Gastroesophageal sphincter (tissue), 4 donors: Measurements from ENCODE around the gene TDRD5. TPM values are rescaled to one million over a fixed set of nuclear protein-coding genes. Genes with fewer than 3 reads are reported as not detected.

Experiments
- ATAC-seq: fragments of 150-250 bp; one replicate; pipeline ENCODE4 v1.9.1; 2016; ENCODE audit warnings: mild to moderate bottlenecking, moderate library complexity
- H3K27ac ChIP-seq, 4 donors: fragments of 200-600 bp; sonication (generic) in 3 of 4; 1 replicate in 3 of 4; 2 replicates in 1 of 4; pipeline ENCODE4 v1.5.1; 2016 to 2019
- H3K27me3 ChIP-seq: fragments of 200-600 bp; sonication (generic); one replicate; pipeline ENCODE4 v1.5.1; 2019
- H3K36me3 ChIP-seq, 2 donors: fragments of 200-600 bp; sonication (generic); one replicate each; pipeline ENCODE4 v1.5.1; 2019; ENCODE audit warnings: control low read depth in 1 of 2
- H3K4me1 ChIP-seq, 3 donors: fragments of 200-600 bp; sonication (generic); 1 replicate in 2 of 3; 2 replicates in 1 of 3; pipeline ENCODE4 v1.5.1; 2016 to 2019; ENCODE audit warnings: control low read depth in 2 of 3
- H3K4me3 ChIP-seq, 2 donors: fragments of 200-600 bp; sonication (generic); one replicate each; pipeline ENCODE4 v1.5.1; 2019; ENCODE audit warnings: mild to moderate bottlenecking in 1 of 2, moderate library complexity in 1 of 2
- H3K9me3 ChIP-seq, 3 donors: fragments of 200-600 bp; sonication (generic); one replicate each; pipeline ENCODE4 v1.5.1; 2017 to 2019; ENCODE audit warnings: control low read depth in 2 of 3
- CTCF ChIP-seq, 4 experiments: fragments of 200-600 bp in 2 of 4; fragments of 450-650 bp in 2 of 4; sonication (generic) in 1 of 4; IDR thresholded peaks; one replicate each; pipeline ENCODE4 v1.5.1; 2017 to 2019; ENCODE audit warnings: antibody characterized with exemption in 4 of 4, mild to moderate bottlenecking in 2 of 4, moderate library complexity in 2 of 4
- EP300 ChIP-seq: sonication (generic); formaldehyde crosslinking; IDR thresholded peaks from one replicate; pipeline ENCODE4 v1.6.1; 2017; ENCODE audit warnings: antibody characterized with exemption, mild to moderate bottlenecking
- POLR2A ChIP-seq, 2 donors: fragments of 450-650 bp; IDR thresholded peaks; one replicate each; pipeline ENCODE4 v1.6.1; 2017; ENCODE audit warnings: antibody characterized with exemption in 2 of 2, mild to moderate bottlenecking in 2 of 2, moderate library complexity in 1 of 2
- POLR2AphosphoS5 ChIP-seq: sonication (generic); formaldehyde crosslinking; IDR thresholded peaks from one replicate; pipeline ENCODE4 v1.6.1; 2017; ENCODE audit warnings: antibody characterized with exemption
- WGBS, 2 donors: methylation state at CpG; one replicate each; pipeline ENCODE4 v1.1.5; 2018; ENCODE audit warnings: low coverage in 1 of 2; 5-methylcytosine and 5-hydroxymethylcytosine counted together
- total RNA-seq, 4 donors: library from RNA; depleted of rRNA; stranded (reverse); fragments of >200 nt; gene quantifications; one replicate each; pipeline ENCODE4 v1.1.0, GENCODE V29; 2016

TDRD5 gene
- total RNA-seq: under 1 TPM in 3 of 4 donors, not detected in 1; 0.13 to 0.27 (median 0.16) TPM

GRCh38 chr1:179591592-179592580 lies at the start of gene TDRD5:
Gene TDRD5 (plus strand): TSS chr1:179591832. CDS start chr1:179592616, 784 bp downstream.
- TF ChIP-seq POLR2AphosphoS5 (no peak), POLR2A (IDR thresholded peaks at IDR 0.05) (no peak), CTCF (IDR thresholded peaks at IDR 0.05) (no peak), EP300 (no peak)
- Histone ChIP-seq H3K4me3 (peak within 1 kb of the TSS in 1 of 2 donors; percentile 32), H3K27me3 (peaks cover 42% of the 10 kb centered on the region), H3K27ac (no peak within 1 kb of the TSS), H3K9me3 (peaks cover 0 to 9% (median 0%) of the 10 kb centered on the region in 3 donors), H3K4me1 (peaks cover 0 to 8% (median 0%) of the 10 kb centered on the region in 3 donors), H3K36me3 (no peaks in the 10 kb centered on the region)
- peak; percentile 6 for ATAC-seq
- WGBS, 2 donors: 52 to 68% methylated on average over 7 to 9 of the region's 75 CpGs

- WGBS, 2 donors: 10 to 23% methylated on average over 3 of the region's 3 CpGs
- H3K36me3 ChIP-seq: no peaks in the 10 kb centered on the region
Observed at GRCh38 chr1:179545321-179545720, 46.3 kb upstream of the TDRD5 start.

GRCh38 chr1:179547021-179547535 lies 44.6 kb upstream of the TDRD5 start:
- Histone ChIP-seq H3K27me3 (peaks cover 4% of the 10 kb centered on the region), H3K36me3 (no peaks in the 10 kb centered on the region), H3K27ac (no peak overlapping the region), H3K9me3 (no peaks in the 10 kb centered on the region), H3K4me1 (no peaks in the 10 kb centered on the region), H3K4me3 (no peak overlapping the region)
- ATAC-seq: no peak
- WGBS, 2 donors: 50% methylated on average over 1 of the region's 2 CpGs; no CpG with 5 or more reads in 1 of the 2 donors
- TF ChIP-seq EP300 (no peak), POLR2AphosphoS5 (no peak), POLR2A (IDR thresholded peaks at IDR 0.05) (no peak), CTCF (IDR thresholded peaks at IDR 0.05) (no peak)

More at GRCh38 chr1:179545321-179545720, 46.3 kb upstream of the TDRD5 start:
- TF ChIP-seq POLR2AphosphoS5 (no peak), CTCF (IDR thresholded peaks at IDR 0.05) (no peak), POLR2A (IDR thresholded peaks at IDR 0.05) (no peak), EP300 (no peak)
- H3K9me3 ChIP-seq: no peaks in the 10 kb centered on the region
- no peak overlapping the region for H3K27ac ChIP-seq
- peaks cover 4% of the 10 kb centered on the region for H3K27me3 ChIP-seq
- H3K4me1 ChIP-seq: no peaks in the 10 kb centered on the region
- no peak for ATAC-seq
- H3K4me3 ChIP-seq: no peak overlapping the region

GRCh38 chr1:179548666-179549367 lies 42.8 kb upstream of the TDRD5 start:
- ATAC-seq: no peak
- 62 to 83% methylated on average over 1 to 3 of the region's 3 CpGs for WGBS, 2 donors
- Histone ChIP-seq H3K27me3 (no peaks in the 10 kb centered on the region), H3K36me3 (no peaks in the 10 kb centered on the region), H3K4me1 (no peaks in the 10 kb centered on the region), H3K27ac (no peak overlapping the region), H3K9me3 (no peaks in the 10 kb centered on the region), H3K4me3 (no peak overlapping the region)
- TF ChIP-seq POLR2A (IDR thresholded peaks at IDR 0.05): no peak
- no peak for TF ChIP-seq CTCF (IDR thresholded peaks at IDR 0.05)
- TF ChIP-seq POLR2AphosphoS5: no peak
- no peak for TF ChIP-seq EP300
